IPS-11a (cell line): Measurements from ENCODE around the gene NFILZ.
"Not testable (repeated sequence)": the region's sequence is repeated elsewhere in the genome, so short reads cannot be mapped to it uniquely, and the experiment has no call there.

Experiments
- H3K4me3 ChIP-seq: one replicate; pipeline ENCODE4 v1.5.1; 2013; ENCODE audit warnings: low read depth, low read length, control low read depth

NFILZ gene

DNA sequence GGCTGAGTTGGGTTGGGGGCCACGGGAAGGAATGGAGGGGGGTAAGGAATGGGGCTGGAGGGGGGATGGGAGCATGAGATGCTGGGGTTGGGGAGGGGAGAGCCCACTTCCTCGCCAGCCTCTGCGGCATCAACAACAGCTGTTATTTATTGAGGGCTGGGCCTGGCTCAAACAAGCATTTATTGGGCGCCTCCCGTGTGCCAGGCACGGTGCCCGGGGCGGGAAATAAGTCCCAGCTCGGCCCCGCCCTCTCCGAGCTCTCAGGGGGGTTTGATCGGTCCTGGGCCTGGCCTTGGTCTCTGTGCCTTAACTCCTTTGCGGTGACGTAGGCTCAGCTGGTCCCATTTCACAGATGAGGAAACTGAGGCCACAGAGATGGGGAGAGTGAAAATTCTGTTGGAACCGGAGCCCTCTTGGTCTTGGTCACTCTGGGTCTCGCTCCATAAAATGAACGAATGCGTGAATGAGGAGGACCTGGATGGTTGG lies 19.0 kb upstream of the NFILZ start:
- no peak overlapping the region for H3K4me3 ChIP-seq

DNA sequence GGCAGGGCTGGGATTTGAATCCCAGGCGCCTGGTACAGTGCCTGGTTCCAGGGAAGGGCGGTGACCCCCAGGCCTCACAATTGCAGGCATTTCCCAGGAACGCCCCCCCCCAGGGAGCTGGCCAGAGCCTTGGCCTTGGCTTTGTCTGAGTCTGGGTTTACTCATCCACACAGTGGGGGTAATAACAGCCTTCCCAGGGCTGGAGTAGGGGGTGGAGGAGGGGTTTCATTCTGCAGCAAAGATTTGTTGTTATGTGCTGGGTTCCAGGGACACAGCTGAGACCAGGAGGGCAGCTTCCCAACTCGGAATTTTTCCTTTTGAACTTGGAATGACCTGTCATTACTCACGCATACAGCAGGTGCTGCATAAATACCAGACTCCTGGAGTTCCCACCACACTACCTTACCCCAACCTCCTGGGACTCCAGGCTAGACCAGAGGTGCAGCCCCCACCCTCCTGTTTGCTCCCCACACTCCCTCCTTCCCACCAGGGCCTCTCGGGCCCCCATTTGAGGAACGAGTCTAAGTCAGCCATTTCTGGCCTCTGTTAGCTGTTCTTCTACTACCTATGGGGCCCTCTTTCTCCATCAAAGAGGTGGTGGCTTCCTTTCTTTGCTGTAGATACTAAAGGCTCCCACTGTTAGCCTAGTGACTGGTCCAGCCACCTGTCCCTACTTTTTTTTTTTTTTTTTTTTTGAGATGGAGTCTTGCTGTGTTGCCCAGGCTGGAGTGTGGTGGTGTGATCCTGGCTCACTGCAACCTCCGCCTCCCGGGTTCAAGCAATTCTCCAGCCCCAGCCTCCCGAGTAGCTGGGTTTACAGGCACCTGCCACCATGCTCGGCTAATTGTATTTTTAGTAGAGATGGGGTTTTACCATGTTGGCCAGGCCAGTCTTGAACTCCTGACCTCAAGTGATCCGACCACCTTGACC lies 18.3 kb upstream of the NFILZ start:
- H3K4me3 ChIP-seq, result no peak overlapping the region

GRCh38 chr19:8612807-8613171 lies 17.6 kb upstream of the NFILZ start:
- H3K4me3 ChIP-seq, result no peak overlapping the region

GRCh38 chr19:8614455-8614854 lies 16.0 kb upstream of the NFILZ start:
- no peak overlapping the region for H3K4me3 ChIP-seq

- H3K4me3 ChIP-seq, result no peak overlapping the region
These were observed 15.4 kb upstream of the NFILZ start for GRCh38 chr19:8615024-8615423.

DNA sequence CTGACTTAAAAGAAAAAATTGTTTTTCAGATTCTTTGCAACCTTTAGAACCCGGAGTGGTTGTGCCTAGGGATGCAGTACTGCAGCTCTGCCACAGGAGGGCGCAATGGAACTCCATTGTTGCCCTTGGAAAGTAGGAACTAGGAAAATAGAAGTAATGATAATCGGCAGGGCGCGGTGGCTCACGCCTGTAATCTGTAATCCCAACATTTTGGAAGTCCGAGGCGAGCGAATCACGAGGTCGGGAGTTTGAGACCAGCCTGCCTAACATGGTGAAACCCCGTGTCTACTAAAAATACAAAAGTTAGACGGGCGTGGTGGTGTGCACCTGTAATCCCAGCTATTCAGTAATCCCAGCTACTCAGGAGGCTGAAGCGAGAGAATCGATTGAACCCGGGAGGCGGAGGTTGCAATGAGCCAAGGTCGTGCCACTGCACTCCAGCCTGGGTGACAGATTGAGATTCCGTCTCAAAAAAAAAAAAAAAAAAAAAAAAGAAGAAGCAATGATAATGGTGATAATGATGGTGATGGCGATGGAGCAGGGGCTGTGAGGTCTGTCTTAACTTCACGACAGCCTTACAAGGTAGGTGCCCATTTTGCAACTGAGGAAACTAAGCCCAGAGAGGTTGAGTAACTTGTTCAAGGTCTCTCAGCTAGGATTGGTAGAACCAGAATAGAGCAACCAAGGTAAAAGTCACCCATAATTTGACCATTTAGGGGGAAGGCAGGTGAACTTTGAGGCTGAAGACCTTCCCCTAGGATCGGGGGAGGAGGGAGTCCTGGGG lies 14.4 kb upstream of the NFILZ start:
- H3K4me3 ChIP-seq, result no peak overlapping the region

DNA sequence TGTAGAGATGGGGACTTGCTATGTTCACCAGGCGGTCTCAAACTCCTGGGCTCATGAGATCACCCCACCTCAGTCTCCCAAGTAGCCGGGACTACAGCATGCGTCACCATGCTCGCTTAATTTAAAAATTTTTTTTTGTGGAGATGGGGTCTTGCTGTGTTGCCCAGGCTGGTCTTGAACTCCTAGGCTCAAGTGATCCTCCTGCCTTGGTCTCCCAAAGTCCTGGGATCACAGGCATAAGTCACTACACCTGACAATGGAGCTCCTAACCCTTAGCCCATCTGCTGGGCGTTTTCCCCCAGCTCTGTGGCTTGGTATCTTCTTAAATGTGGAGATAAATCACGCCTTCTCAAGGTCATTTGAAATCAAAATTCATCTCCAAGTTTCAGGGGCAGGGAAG lies 13.6 kb upstream of the NFILZ start:
- H3K4me3 ChIP-seq, result no peak overlapping the region

DNA sequence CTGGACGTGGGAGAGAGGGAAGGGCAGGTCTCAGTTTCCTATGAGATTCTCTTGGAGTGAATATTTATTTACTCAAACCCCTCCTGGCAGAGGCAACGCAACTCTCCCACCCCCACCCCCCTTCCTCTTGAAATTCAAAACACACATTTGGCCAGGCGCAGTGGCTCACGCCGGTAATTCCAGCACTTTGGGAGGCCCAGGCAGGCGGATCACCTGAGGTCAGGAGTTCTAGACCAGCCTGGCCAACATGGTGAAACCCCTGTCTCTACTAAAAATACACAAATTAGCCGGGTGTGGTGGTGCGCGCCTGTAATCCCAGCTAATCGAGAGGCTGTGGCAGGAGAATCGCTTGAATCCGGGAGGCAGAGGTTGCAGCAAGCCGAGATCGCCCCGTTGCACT lies 13.1 kb upstream of the NFILZ start:
- not testable (repeated sequence) for H3K4me3 ChIP-seq

GRCh38 chr19:8617984-8618383 lies 12.4 kb upstream of the NFILZ start:
- no peak overlapping the region for H3K4me3 ChIP-seq

DNA sequence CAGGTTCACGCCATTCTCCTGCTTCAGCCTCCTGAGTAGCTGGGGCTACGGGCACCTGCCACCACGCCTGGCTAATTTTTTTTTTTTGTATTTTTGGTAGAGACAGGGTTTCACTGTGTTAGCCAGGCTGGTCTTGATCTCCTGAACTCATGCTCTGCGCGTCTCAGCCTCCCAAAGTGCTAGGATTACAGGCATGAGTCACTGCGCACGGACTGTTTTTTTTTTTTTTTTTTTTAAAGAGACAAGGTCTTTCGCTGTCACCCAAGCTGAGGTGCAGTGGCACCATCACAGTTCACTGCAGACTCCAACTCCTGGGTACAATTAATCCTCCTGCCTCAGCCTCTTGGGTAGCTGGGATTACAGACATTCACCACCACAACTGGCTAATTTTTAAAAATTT lies 11.7 kb upstream of the NFILZ start:
- no peak overlapping the region for H3K4me3 ChIP-seq

DNA sequence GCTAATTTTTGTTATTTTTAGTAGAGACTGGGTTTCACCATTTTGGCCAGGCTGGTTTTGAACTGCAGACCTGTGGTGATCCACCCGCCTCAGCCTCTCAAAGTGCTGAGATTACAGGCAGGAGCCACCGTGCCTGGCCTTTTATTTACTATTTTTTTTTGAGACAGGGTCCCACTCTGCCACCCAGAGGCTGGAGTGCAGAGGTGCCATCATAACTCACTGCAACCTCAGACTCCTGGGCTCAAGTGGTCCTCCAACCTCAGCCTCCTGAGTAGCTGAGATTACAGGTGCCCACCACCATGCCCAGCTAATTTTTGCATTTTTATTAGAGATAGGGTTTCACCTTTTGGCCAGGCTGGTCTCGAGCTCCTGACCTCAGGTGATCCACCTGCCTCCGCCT lies 7.5 kb upstream of the NFILZ start:
- not testable (repeated sequence) for H3K4me3 ChIP-seq

GRCh38 chr19:8626842-8627241 lies 3.6 kb upstream of the NFILZ start:
- H3K4me3 ChIP-seq, result no peak overlapping the region

GRCh38 chr19:8629184-8629583 lies 1.2 kb upstream of the NFILZ start:
- H3K4me3 ChIP-seq, result no peak overlapping the region

DNA sequence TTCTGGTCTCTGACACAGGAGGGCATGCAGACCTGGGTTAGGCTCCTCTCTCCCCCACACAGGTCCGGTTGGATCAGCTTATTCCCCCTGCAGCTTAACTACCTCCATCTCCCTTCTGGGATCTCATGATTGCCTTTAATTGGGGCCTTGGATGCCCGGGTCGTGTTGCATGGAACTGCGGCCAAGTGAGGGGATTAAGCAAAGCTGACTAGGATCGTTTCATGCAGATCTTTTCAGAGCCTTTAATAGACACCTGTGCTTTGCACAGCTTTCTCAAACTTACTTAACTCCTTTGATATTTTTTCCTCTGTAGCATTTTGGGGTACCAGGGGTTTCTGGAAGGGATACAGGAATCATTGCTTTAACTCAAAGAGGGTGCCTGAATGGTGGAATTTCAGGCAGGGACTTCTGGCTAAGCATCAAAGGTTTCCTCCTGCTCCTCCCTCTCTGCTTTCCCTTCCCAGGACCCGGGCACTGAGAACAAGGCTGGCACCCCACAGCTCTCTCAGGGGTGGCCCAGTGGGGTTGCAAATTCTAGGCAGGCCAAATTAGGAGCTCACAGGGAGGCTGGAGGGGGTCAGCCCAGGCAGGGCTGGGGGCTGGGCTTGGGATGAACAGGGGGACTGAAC lies 477 bp downstream of the NFILZ start:
- H3K4me3 ChIP-seq, result no peak overlapping the region

DNA sequence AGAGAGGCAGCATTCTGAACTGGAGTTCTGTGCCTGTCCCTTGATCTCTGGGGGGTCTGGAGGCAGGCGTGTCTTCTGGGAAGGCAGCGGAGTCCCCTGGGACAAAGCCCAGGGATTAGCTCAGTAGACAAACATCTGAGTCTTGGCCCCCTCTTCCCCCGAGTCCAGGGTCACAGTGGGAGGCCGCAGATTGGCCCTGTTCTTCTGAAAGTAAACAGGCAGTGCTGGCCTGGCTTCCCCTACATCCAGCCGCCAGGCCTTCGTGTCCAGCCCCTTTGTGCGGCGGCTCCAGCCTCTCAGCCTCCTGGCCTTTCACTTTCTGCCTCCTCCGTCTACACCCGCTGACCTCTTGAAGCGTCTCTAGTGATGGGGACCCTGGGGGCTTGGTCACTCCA lies 989 bp downstream of the NFILZ start:
- H3K4me3 ChIP-seq, result no peak overlapping the region

DNA sequence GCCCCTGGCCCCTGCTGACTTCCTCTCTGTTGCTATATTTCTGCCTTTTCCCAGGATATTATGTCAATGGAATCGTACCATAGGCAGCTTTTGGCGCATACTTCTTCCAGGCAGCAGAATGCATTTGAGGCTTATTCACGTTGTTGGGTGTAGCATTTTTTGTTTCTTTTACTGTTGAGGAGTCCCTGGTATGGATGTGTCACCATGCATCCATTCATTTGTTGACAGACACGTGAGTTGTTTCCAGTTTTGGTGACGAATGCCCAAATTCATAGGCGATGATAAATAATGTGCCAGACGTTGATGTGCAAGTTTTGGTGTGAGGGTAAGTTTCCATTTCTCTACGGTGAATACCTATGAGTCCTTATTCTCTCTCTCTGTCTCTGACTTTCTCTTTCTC lies 5.0 kb downstream of the NFILZ start:
- no peak overlapping the region for H3K4me3 ChIP-seq

DNA sequence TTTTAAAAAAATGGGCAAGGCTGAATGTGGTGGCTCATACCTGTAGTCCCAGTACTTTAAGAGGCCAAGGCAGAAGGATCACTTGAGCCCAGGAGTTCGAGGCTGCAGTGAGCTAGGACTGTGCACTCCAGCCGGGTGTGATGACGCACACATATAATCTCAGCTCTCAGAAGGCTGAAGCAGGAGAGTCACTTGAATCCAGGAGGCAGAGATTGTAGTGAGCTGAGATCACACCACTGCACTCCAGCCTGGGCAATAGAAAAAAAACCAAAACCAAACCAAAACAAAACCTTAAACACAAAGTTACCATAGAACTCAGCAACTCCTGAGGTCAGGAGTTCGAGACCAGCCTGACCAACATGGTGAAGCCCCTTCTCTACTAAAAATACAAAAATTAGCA lies 6.6 kb downstream of the NFILZ start:
- not testable (repeated sequence) for H3K4me3 ChIP-seq

DNA sequence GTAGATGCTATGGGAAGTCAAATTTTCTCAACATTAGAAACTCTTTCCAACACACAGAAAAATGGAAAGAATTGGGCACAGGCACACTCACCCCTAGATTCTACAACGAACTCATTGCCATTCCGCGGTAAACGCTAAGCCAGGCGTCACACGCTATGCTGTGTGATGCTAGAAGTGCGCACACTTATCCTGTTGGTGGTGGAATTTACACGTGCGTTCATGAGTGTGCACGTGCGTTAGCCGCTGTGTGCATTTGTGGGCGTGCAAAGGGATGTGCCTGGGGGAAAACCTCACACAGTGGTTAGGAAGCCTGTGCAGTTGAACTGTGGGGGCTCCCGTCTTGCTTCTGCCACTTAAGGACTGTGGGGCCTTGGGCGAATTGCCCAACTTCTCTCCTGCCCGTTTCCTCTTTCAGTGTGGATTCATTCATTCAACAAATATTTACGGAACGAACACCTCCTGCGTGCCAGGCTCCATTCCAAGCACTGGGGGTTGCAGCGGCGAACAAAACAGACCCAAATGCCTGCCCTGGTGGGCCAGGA lies 7.7 kb downstream of the NFILZ start:
- H3K4me3 ChIP-seq, result no peak overlapping the region

DNA sequence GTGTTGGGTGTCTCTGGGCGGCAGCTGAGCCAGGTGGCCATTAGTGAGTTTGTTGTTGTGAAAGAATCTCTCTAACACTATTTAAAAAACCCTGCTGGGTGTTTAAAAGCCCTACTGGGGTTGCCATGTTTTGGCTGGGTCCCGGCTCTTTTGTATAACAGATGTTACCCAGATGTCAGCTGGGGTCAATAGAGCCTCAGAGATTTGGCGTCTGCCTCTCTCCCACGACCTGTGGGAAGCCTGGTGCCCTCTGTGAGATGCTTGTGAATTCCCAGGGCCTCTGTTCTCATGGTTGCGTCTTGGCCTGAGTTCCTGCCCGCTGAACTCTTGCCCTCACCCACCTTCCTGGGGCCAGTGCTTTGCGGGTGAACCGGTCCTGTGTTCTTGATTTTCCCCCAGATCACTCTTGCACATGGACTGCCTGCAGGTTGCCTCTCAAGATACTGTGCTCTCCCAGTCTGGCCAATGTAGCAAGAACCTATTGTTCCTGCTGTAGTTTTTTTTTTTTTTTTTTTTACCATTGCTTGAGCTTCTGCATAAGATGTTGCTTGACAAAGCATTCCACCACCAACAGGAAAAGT lies 9.5 kb downstream of the NFILZ start:
- H3K4me3 ChIP-seq, result no peak overlapping the region

GRCh38 chr19:8640402-8641004 lies 10.1 kb downstream of the NFILZ start:
- no peak overlapping the region for H3K4me3 ChIP-seq
